Neural cell (in vitro differentiated cells): ENCODE results near the gene OSBPL1A. TPM values are rescaled to one million over a fixed set of nuclear protein-coding genes. Genes with fewer than 3 reads are reported as not detected.

Experiments
- H2AFZ ChIP-seq: fragments of 200-600, 300-800 bp; sonication (generic), shearing (Covaris generic); 2 replicates; pipeline ENCODE4 v1.6.0; 2014; ENCODE audit warnings: low read depth, mild to moderate bottlenecking, antibody characterized with exemption, low read length, moderate library complexity
- H3F3A ChIP-seq: fragments of 200-600 bp; shearing (Covaris generic); 2 replicates; pipeline ENCODE4 v1.6.1; 2016; ENCODE audit warnings: mild to moderate bottlenecking, moderate library complexity, mixed read lengths, antibody characterized with exemption, low read length; ENCODE audit not compliant: insufficient read depth, poor library complexity, severe bottlenecking
- H3K27ac ChIP-seq: fragments of 200-600, 300-800 bp; sonication (generic), shearing (Covaris generic); 2 replicates; pipeline ENCODE4 v1.5.1; 2014; ENCODE audit warnings: mild to moderate bottlenecking, low read length, moderate library complexity
- H3K27me3 ChIP-seq: fragments of 300-800, 200-600 bp; sonication (generic), shearing (Covaris generic); 2 replicates; pipeline ENCODE4 v1.6.0; 2014; ENCODE audit warnings: mild to moderate bottlenecking, low read depth, low read length, moderate library complexity; ENCODE audit not compliant: insufficient read depth
- H3K36me3 ChIP-seq: fragments of 300-800, 200-600 bp; sonication (generic), shearing (Covaris generic); 2 replicates; pipeline ENCODE4 v1.5.1; 2014; ENCODE audit warnings: mild to moderate bottlenecking, antibody characterized with exemption, low read length, moderate library complexity; ENCODE audit not compliant: insufficient read depth
- H3K4me2 ChIP-seq: fragments of 300-800, 200-600 bp; sonication (generic), shearing (Covaris generic); 2 replicates; pipeline ENCODE4 v1.6.0; 2014; ENCODE audit warnings: mild to moderate bottlenecking, low read length
- H3K4me3 ChIP-seq: fragments of 300-800, 200-600 bp; sonication (generic), shearing (Covaris generic); 2 replicates; pipeline ENCODE4 v1.5.1; 2014; ENCODE audit warnings: mild to moderate bottlenecking, low read length, moderate library complexity
- H3K79me2 ChIP-seq: fragments of 200-600 bp; shearing (Covaris generic); replicated peaks from 2 replicates; pipeline ENCODE4 v1.6.0; 2014; ENCODE audit warnings: mild to moderate bottlenecking, low read length, moderate library complexity; ENCODE audit not compliant: insufficient read depth
- H3K9ac ChIP-seq: fragments of 300-800, 200-600 bp; sonication (generic), shearing (Covaris generic); 2 replicates; pipeline ENCODE4 v1.6.1; 2016; ENCODE audit warnings: mild to moderate bottlenecking, low read length, mixed read lengths
- H3K9me2 ChIP-seq: fragments of 200-600 bp; shearing (Covaris generic); 2 replicates; pipeline ENCODE4 v1.6.1; 2016; ENCODE audit warnings: mild to moderate bottlenecking, low read length, mixed read lengths; ENCODE audit not compliant: insufficient read depth
- H3K9me3 ChIP-seq: fragments of 200-600, 300-800 bp; sonication (generic), shearing (Covaris generic); 2 replicates; pipeline ENCODE4 v1.6.1; 2016; ENCODE audit warnings: mild to moderate bottlenecking, mixed run types, low read length, moderate library complexity, mixed read lengths
- H4K20me1 ChIP-seq: fragments of 200-600 bp; shearing (Covaris generic); 2 replicates; pipeline ENCODE4 v1.6.1; 2016; ENCODE audit warnings: mild to moderate bottlenecking, mixed run types; ENCODE audit not compliant: insufficient read depth
- CTCF ChIP-seq: fragments of 450-650 bp; IDR thresholded peaks from 2 replicates; pipeline ENCODE4 v1.5.1; 2014; ENCODE audit warnings: antibody characterized with exemption, mild to moderate bottlenecking, moderate library complexity; ENCODE audit not compliant: poor library complexity, severe bottlenecking
- EP300 ChIP-seq: fragments of 450-650 bp; conservative IDR thresholded peaks from 2 replicates; pipeline ENCODE4 v1.6.1; 2014; ENCODE audit warnings: antibody characterized with exemption, mild to moderate bottlenecking, moderate library complexity; ENCODE audit not compliant: poor library complexity, severe bottlenecking
- EZH2 ChIP-seq: fragments of 200-600, 300-800 bp; shearing (Covaris generic), sonication (generic); IDR thresholded peaks from 2 replicates; pipeline ENCODE4 v1.6.1; 2014; ENCODE audit warnings: antibody characterized with exemption, low read length, borderline replicate concordance, mild to moderate bottlenecking; ENCODE audit not compliant: insufficient read depth, poor library complexity, severe bottlenecking
- MXI1 ChIP-seq: fragments of 450-650 bp; conservative IDR thresholded peaks from 2 replicates; pipeline ENCODE4 v1.6.1; 2014; ENCODE audit warnings: antibody characterized with exemption, mild to moderate bottlenecking; ENCODE audit not compliant: poor library complexity, severe bottlenecking
- POLR2AphosphoS5 ChIP-seq: IDR thresholded peaks from 2 replicates; pipeline ENCODE4 v1.6.1; 2012
- RAD21 ChIP-seq: fragments of 450-650 bp; conservative IDR thresholded peaks from 2 replicates; pipeline ENCODE4 v1.6.1; 2014; ENCODE audit warnings: antibody characterized with exemption, mild to moderate bottlenecking, moderate library complexity
- SMC3 ChIP-seq: fragments of 450-650 bp; conservative IDR thresholded peaks from 2 replicates; pipeline ENCODE4 v1.6.1; 2014; ENCODE audit warnings: antibody characterized with exemption, mild to moderate bottlenecking, moderate library complexity; ENCODE audit not compliant: poor library complexity
- TAF1 ChIP-seq: IDR thresholded peaks from 2 replicates; pipeline ENCODE4 v1.6.1; 2012; ENCODE audit warnings: low read depth
- polyA plus RNA-seq: library from polyadenylated mRNA; depleted of rRNA; stranded (reverse); fragments of >200 nt; gene quantifications from 2 replicates; pipeline ENCODE4 v1.2.3, GENCODE V29; 2014
- TF ChIP-seq, protein P1 (sequence below): IDR thresholded peaks from 2 replicates; pipeline ENCODE4 v1.6.1; 2012; ENCODE audit warnings: borderline replicate concordance

Gene OSBPL1A
- polyA plus RNA-seq, 1 donor from 2014 or later, result 24.9 TPM

DNA sequence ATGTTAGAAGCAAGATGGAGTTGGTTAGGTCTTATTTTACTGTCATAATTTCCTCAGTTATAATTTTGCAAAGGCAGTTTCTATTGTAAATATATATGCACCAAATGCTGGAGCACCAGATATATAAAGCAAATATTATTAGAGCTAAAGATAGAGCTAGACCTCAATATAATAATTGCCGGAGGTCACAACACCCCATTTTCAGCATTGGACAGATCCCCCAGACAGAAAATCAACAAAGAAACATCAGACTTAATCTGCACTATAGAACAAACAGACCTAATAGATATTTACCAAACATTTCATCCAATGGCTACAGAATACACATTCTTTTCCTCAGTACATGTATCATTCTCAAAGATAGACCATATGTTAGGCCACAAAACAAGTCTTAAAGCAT is 143.6 kb downstream of the OSBPL1A start:
- Histone ChIP-seq H3K27me3 (no peaks in the 10 kb centered on the region), H3K9me2 (no peaks in the 10 kb centered on the region), H3K9ac (no peak overlapping the region), H3K36me3 (no peaks in the 10 kb centered on the region), H3K79me2 (no peaks in the 10 kb centered on the region), H2AFZ (no peak overlapping the region), H3K9me3 (peaks cover 2% of the 10 kb centered on the region), H3K4me3 (no peak overlapping the region), H3F3A (no peaks in the 10 kb centered on the region), H3K4me2 (no peak overlapping the region), H3K27ac (no peak overlapping the region), H4K20me1 (no peaks in the 10 kb centered on the region)
- TF ChIP-seq RAD21 (no peak), MXI1 (no peak), POLR2AphosphoS5 (no peak), CTCF (no peak), TAF1 (no peak), EP300 (no peak), SMC3 (no peak), EZH2 (no peak)
- TF ChIP-seq, protein P1, sequence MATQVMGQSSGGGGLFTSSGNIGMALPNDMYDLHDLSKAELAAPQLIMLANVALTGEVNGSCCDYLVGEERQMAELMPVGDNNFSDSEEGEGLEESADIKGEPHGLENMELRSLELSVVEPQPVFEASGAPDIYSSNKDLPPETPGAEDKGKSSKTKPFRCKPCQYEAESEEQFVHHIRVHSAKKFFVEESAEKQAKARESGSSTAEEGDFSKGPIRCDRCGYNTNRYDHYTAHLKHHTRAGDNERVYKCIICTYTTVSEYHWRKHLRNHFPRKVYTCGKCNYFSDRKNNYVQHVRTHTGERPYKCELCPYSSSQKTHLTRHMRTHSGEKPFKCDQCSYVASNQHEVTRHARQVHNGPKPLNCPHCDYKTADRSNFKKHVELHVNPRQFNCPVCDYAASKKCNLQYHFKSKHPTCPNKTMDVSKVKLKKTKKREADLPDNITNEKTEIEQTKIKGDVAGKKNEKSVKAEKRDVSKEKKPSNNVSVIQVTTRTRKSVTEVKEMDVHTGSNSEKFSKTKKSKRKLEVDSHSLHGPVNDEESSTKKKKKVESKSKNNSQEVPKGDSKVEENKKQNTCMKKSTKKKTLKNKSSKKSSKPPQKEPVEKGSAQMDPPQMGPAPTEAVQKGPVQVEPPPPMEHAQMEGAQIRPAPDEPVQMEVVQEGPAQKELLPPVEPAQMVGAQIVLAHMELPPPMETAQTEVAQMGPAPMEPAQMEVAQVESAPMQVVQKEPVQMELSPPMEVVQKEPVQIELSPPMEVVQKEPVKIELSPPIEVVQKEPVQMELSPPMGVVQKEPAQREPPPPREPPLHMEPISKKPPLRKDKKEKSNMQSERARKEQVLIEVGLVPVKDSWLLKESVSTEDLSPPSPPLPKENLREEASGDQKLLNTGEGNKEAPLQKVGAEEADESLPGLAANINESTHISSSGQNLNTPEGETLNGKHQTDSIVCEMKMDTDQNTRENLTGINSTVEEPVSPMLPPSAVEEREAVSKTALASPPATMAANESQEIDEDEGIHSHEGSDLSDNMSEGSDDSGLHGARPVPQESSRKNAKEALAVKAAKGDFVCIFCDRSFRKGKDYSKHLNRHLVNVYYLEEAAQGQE, result no peak

DNA sequence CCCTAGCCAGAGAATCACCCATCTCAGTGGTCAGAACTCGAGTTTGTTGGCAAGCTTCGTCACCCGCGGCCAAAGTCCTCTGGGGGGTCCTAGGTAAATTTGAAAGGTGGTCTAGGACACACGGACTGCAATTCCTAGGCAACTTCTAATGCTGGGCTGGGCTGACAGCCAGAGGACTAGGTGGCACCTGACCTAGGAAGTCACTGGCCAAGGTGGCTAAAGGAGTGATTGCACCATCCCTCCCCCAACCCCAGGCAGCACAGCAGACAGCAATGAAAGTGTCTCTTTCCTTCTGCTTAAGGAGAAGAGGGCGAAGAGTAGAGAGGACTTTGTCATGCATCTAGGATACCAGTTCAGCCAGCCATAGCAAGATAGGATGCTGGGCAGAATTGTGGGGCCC is 147.9 kb downstream of the OSBPL1A start:
- H3F3A ChIP-seq, result no peaks in the 10 kb centered on the region
- TF ChIP-seq RAD21, result no peak
- no peak for TF ChIP-seq SMC3
- TF ChIP-seq, protein P1, result no peak
- TF ChIP-seq CTCF, result no peak
- no peak for TF ChIP-seq MXI1
- TF ChIP-seq TAF1, result no peak
- no peaks in the 10 kb centered on the region for H3K79me2 ChIP-seq

More for the DNA sequence above, 147.9 kb downstream of the OSBPL1A start:
- Histone ChIP-seq H3K27me3 (no peaks in the 10 kb centered on the region), H2AFZ (no peak overlapping the region), H3K4me3 (no peak overlapping the region), H3K27ac (no peak overlapping the region), H3K36me3 (no peaks in the 10 kb centered on the region), H4K20me1 (no peaks in the 10 kb centered on the region), H3K9me2 (no peaks in the 10 kb centered on the region), H3K9ac (no peak overlapping the region), H3K4me2 (no peak overlapping the region), H3K9me3 (no peaks in the 10 kb centered on the region)
